Stimulated activated CD8-positive, alpha-beta memory T cell treated with anti-CD3 and anti-CD28 coated beads, Interleukin-7, amount 100 ng/mL, for 4 hours (primary cell): Measurements from ENCODE around the gene PITPNM3.

ENCODE experiments used
- DNase-seq, 2 donors: peaks; one replicate each; pipeline ENCODE4 v3.0.0-alpha.2; 2020; ENCODE audit warnings: low read depth in 2 of 2

Gene PITPNM3

DNA sequence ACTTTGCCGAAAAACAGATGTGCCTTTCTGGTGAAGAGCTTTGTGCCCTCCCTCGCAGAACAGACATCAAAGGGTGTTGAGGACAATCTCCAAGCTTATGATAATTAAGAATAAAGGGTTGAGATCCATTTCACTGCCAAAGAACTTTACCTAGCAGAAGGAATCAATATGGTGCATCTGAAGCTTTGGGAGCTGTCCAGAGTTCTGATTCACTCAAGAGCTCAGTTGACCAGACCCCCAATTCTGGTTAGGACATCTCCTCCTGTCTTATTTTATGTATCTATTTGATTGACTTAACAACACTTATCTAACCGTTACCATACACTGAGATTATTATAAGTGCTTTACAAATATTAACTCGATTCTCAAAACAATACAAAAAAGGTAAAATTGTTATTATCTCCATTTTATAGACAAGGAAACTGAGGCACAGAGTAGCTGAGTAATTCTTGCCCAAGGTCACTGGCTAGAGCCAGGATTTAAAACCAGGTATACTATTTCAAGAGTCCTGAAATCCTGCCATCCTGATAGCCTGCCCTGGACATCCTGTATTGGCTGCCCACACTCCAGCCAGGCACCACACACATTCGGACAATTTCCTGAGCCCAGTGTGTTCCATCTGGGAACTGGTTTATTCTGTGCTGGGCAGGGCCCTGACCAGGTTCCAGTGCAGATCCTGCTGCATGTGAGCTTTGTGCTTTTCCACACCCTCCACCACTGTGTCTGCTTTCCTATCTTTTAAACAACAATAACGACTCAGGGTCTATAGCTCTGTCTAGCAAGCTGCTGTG lies 29.8 kb downstream of the PITPNM3 start:
- DNase-seq, result no peak

DNA sequence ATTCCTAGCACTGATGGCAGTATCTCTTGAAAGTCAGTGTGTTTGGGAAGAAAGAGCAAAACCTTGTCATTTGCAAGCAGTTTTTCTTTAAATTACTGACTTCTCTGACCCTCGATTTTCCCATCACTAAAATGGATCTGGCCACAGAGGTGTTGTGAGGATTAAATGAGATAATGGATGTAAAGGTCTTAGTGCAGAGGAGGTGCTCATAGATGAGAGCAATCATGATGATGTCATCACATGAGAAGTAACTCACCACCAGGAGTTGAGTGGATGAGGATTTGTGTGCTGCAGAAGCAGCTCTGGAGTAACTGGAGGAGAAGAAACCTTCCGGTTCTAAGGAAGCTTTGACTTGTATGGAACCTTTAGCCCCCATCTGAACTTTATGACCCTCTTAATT lies 30.6 kb downstream of the PITPNM3 start:
- no peak for DNase-seq

- no peak for DNase-seq
These were observed 31.2 kb downstream of the PITPNM3 start for GRCh38 chr17:6525141-6525540.

DNA sequence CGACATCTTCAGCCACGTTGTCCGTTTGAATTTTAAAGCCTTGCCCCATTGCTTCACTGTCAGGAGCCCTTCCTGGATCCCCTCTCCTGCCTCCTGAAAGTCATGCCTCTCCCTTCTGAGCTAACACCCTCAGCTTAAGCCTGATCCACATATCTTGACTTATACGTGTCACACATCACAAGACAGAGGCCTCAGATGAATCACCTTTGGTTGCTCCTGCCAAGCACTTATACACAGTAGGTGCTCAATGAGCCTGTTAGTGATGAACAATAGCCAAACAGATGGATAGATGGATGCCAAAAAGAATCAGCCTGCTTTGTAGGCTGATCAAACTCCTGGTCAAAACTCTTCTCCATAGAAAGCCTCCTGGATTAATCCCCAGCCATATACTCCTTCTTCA lies 31.8 kb downstream of the PITPNM3 start:
- no peak for DNase-seq

- no peak for DNase-seq
These were observed 32.5 kb downstream of the PITPNM3 start for GRCh38 chr17:6523809-6524355.

DNA sequence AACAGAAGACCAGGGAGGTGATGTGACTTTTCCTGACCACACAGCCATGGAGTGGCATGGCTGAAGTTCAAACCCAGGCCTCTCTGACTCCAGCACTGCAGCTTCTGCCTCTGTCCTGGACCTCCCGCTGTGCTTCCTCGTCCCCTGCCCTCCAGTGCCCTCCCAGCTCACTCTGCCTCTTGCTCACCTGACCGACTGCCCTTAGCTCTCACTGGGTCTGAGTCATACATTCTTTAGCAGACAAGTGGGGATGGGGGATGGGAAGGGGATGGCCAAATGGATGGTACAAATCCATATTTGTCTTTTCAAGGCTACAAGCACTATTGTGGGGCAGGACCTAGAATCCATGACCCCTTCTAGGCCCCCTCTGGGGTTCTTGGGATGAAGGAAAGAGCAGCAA lies 33.0 kb downstream of the PITPNM3 start:
- DNase-seq, result no peak

DNA sequence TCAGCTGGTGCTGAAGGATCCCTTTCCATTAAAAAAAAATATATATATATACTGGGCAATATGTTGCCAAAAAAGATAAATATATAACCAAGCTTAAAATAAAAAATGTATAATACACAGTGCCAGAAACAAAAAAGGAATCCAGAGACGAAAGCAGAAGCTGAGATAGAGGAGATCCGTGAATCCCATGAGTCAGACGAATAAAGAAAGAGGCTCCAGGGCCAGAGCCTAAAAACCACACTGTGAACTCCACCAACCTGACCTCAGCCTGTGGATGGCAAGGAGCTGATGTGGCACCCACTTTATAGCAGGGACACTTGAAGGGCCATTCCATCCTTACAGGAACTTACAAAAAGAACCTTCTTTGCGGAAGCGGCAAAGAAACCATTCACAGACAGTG lies 34.8 kb downstream of the PITPNM3 start:
- no peak for DNase-seq

DNA sequence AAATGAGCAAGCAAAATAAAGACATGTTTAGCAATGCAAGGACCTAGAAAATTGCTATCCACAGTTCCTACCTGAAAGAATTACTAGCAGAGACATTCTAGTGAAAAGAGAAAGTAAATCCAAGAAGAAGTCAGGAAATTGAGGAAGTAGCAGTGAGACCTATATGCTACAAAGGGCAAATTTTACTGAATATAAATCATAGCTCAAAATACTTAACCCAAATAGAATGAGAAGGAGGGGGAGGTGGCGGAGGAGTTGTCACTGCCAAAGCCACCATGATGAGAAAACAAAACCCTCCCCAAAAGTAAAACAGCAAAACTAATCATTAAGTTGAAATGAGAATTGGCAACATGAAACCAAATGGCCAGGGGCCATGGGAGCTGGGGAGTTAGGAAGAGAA lies 39.3 kb downstream of the PITPNM3 start:
- DNase-seq, result no peak

- DNase-seq, result no peak
These were observed 42.0 kb downstream of the PITPNM3 start for GRCh38 chr17:6514371-6514770.

DNA sequence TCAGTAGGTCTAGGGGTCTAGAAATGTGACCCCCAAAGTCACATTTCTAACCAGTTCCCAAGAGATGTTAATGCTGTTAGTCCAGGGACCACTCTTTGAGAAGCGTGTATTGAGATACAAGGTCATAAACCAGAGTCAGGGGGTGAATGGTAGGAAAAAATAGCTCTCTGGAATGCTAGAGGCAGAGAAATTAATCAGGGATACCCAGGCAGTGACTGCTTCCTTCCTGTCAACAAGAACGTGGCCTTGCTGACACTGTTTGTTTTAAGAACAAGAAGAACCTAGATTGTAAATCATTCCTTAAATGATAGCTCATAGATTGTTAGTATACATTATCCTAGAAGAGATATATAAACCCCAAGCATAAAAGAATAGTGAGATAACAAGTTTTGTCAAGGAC lies 43.8 kb downstream of the PITPNM3 start:
- DNase-seq, result no peak

DNA sequence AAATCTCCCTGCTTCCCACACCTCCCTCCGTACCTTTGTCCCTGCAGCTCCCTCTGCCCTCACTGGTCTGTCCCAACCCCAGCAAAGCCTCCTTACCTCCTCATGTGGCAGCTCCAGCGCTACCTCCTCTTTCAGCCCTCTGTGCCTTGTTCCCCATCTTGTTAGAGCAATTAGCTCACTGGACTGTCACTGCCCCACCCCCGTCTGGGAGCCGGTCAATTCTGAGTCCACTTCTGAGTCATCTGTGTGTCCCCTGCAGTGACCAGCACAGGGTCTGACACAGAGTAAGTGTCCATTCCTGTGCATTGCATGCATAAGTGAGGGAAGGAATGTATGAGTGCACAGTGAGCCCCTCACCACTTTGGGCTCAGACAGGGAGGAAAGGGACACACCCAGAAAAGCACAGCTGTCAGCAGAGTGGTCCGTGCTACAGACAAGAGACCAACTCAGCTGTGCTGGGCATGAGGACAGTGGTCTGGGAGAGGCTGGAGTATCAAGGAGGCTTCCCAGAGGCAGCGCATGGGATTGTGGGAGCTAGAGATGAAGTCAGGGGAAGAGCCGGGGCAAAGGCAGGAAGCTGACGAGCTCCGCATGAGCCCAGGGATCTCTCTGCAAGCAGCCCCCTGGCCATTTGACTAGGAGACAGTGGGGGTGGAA lies 45.9 kb downstream of the PITPNM3 start:
- DNase-seq, result no peak

- DNase-seq, result no peak
These were observed 46.4 kb downstream of the PITPNM3 start for GRCh38 chr17:6509921-6510320.

DNA sequence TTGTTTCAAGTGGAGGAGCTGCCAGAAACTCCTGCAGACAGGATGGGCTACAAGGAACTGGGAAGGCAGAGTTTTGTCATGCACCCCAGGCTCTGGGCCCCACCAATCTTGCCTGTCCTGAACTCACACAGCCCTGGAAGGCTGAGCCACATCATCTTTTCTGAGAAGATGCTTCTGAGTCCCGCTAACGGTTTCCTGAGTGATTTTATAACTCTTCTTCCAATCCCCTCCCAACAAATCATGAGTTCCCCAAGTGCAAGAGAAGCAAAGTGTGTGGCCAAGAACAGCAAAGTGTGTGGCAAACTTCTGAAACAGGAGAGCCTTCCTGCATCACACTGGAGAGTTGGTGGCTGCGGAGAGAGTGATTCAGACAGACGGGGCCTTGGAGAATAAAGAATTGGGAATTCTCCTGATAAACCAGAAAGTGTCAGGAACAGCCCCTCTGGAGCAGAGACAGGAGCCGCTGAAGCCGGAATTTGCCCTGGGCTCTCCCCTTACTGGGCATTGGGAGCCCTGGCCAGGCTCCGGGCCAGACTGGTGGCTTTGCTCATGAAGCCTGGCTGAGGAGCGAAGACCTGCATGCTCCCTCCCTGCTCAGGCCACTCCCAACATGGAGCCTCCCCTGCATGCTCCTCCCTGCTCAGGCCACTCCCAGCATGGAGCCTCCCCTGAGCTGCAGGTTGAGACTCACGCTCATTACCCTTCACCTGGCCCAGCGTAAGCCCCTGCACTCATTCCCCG lies 47.2 kb downstream of the PITPNM3 start:
- no peak for DNase-seq

GRCh38 chr17:6508519-6509030 lies 47.8 kb downstream of the PITPNM3 start:
- no peak for DNase-seq

- no peak for DNase-seq
These were observed 48.3 kb downstream of the PITPNM3 start for GRCh38 chr17:6508016-6508415.

- DNase-seq, result no peak
These were observed 48.8 kb downstream of the PITPNM3 start for GRCh38 chr17:6507535-6507934.

GRCh38 chr17:6506679-6507231 lies 49.6 kb downstream of the PITPNM3 start:
- no peak for DNase-seq

DNA sequence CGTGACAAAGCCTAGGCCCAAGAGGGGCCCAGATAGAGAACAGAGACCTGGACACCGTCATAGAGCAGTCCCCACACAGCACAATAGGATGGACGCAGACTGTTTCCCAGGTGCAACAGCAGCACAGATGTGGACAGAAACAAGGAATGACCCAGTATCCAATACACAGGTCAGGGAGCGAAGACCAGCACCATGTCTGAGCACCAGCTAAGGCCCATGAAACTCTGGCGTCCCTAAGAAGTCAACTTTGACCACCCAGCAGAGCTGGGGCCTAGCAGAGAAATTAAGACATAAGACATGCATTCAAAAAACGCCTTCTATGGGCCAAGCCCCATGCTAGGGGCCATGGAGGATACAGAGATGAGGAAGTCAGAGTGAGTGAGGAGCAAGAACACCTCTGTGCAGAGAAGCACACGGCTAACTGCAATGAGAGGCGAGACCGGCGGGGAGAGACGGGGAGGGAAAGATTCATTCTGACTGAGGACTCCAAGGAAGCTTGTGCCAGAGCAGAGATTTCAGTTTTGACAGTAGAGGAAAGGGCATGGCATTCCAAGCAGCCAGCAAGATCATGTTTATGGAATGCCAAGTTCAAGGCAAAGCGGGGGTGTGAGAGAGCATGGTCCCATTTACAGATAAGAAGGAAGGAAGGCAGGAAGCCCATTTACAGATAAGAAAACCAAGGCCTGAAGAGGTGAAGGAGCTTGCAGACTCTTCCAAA lies 50.8 kb downstream of the PITPNM3 start:
- DNase-seq, result no peak

- DNase-seq, result no peak
These were observed 52.6 kb downstream of the PITPNM3 start for GRCh38 chr17:6503641-6504195.

- DNase-seq, result no peak
These were observed 53.4 kb downstream of the PITPNM3 start for GRCh38 chr17:6502871-6503509.

DNA sequence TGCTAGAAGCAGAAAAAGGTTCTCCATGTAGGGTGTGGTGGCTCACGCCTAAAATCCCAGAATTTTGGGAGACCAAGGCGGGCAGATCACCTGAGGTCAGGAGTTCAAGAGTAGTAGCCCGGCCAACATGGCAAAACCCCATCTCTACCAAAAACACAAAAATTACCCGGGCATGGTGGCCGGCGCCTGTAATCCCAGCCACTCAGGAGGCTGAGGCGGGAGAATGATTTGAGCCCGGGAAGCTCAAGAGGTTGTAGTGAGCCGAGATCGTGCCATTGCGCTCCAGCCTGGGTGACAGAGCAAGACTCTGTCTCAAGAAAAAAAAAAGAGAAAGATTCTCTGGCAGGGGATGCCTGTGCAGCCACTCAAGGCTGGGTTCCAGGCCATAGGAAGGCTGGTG lies 54.2 kb downstream of the PITPNM3 start:
- DNase-seq, result no peak
